Astrocyte (in vitro differentiated cells and primary cell): ENCODE results near the gene KLHL17.

Experiments used
- EZH2 ChIP-seq: IDR thresholded peaks from 2 replicates; pipeline ENCODE4 v1.6.1; 2012; ENCODE audit warnings: mild to moderate bottlenecking, low read length, inconsistent platforms; ENCODE audit not compliant: insufficient read depth
- TF ChIP-seq, protein P1 (sequence below): IDR thresholded peaks from 2 replicates; pipeline ENCODE4 v1.5.1; 2011; ENCODE audit warnings: low read depth, mild to moderate bottlenecking, inconsistent platforms, low read length, moderate library complexity; ENCODE audit not compliant: insufficient read depth

DNA sequence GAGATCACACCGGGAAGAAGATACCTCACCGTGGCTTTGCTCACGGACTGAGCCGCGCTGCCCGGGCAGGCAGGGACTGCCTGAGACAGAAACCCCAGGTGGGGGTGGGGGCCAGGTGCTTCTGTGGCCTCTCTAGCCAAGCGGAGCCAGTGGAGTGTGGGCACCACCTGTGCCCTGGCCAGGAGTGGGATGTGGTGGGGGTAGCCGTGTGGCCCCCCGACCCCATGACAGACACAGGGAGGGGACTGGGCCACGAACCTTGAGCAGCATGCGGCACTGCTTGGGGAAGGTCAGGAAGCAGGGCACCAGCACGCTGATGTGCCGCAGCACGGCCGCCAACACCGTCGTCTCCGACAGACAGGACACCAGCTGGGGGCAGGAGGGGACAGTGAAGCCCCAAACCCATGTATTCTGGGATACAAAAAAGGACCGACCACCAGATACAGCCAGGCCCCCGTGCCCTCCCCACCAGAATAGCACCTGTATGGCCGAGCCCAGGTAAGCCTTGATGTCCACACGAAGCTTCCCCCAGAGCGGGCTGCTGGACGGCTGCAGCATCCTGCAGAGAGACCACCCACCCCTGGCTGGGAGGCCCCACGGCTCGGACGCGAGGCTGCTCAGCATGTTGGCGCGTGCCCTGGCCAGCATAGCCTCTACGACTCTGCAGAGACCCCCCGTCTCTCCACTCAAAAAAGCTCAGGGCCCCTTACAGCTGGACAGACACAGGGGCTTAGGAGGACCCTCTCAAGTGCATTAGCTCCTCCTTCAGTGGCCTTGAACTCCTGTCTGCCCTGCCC is 6.7 kb upstream of the KLHL17 start:
- TF ChIP-seq, protein P1, sequence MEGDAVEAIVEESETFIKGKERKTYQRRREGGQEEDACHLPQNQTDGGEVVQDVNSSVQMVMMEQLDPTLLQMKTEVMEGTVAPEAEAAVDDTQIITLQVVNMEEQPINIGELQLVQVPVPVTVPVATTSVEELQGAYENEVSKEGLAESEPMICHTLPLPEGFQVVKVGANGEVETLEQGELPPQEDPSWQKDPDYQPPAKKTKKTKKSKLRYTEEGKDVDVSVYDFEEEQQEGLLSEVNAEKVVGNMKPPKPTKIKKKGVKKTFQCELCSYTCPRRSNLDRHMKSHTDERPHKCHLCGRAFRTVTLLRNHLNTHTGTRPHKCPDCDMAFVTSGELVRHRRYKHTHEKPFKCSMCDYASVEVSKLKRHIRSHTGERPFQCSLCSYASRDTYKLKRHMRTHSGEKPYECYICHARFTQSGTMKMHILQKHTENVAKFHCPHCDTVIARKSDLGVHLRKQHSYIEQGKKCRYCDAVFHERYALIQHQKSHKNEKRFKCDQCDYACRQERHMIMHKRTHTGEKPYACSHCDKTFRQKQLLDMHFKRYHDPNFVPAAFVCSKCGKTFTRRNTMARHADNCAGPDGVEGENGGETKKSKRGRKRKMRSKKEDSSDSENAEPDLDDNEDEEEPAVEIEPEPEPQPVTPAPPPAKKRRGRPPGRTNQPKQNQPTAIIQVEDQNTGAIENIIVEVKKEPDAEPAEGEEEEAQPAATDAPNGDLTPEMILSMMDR, result no peak
- no peak for TF ChIP-seq EZH2
